ENCODE results near the gene SNX13.

The SNX13 gene

GRCh38 chr7:17786314-17786852 is 153.9 kb downstream of the SNX13 start:
- Histone ChIP-seq H3K9me2 (ENCODE audit: low read depth, low read length) (no peaks in the 10 kb centered on the region), H3F3A (ENCODE audit: insufficient read depth, low read length) (no peaks in the 10 kb centered on the region), H3K9ac (ENCODE audit: low read length) (no peak overlapping the region), H2AFZ (ENCODE audit: low read length) (no peak overlapping the region), H3K9me3 (ENCODE audit: low read length) (no peaks in the 10 kb centered on the region), H3K27me3 (ENCODE audit: insufficient read depth, low read length) (no peaks in the 10 kb centered on the region), H3K4me2 (ENCODE audit: low read length) (no peak overlapping the region), H3K4me1 (ENCODE audit: insufficient read depth, low read length, severe bottlenecking) (no peaks in the 10 kb centered on the region), H3K36me3 (ENCODE audit: insufficient read depth, low read length) (no peaks in the 10 kb centered on the region), H3K79me2 (ENCODE audit: insufficient read depth, low read length) (no peaks in the 10 kb centered on the region), H3K27ac (ENCODE audit: low read depth, low read length, poor library complexity, severe bottlenecking) (no peak overlapping the region), H4K20me1 (ENCODE audit: insufficient read depth, low read length) (no peaks in the 10 kb centered on the region), H3K4me3 (ENCODE audit: low read depth, low read length, poor library complexity, severe bottlenecking) (no peak overlapping the region)
- TF ChIP-seq CTCF (IDR thresholded peaks at IDR 0.05; ENCODE audit: low read length) (no peak), EZH2 (IDR thresholded peaks at IDR 0.05; ENCODE audit: borderline replicate concordance, low read length) (no peak)

- H2AFZ ChIP-seq (ENCODE audit: low read length) = no peak overlapping the region
- H3K27ac ChIP-seq (ENCODE audit: low read depth, low read length, poor library complexity, severe bottlenecking) = no peak overlapping the region
- H3K9me2 ChIP-seq (ENCODE audit: low read depth, low read length) = no peaks in the 10 kb centered on the region
- no peak overlapping the region for H3K4me2 ChIP-seq (ENCODE audit: low read length)
- H3K9me3 ChIP-seq (ENCODE audit: low read length) = no peaks in the 10 kb centered on the region
- TF ChIP-seq EZH2 (IDR thresholded peaks at IDR 0.05; ENCODE audit: borderline replicate concordance, low read length) = no peak
- TF ChIP-seq CTCF (IDR thresholded peaks at IDR 0.05; ENCODE audit: low read length) = no peak
- H3K79me2 ChIP-seq (ENCODE audit: insufficient read depth, low read length) = no peaks in the 10 kb centered on the region
- no peaks in the 10 kb centered on the region for H3K36me3 ChIP-seq (ENCODE audit: insufficient read depth, low read length)
- no peaks in the 10 kb centered on the region for H3F3A ChIP-seq (ENCODE audit: insufficient read depth, low read length)
- H3K27me3 ChIP-seq (ENCODE audit: insufficient read depth, low read length) = no peaks in the 10 kb centered on the region
- no peaks in the 10 kb centered on the region for H3K4me1 ChIP-seq (ENCODE audit: insufficient read depth, low read length, severe bottlenecking)
- H3K9ac ChIP-seq (ENCODE audit: low read length) = no peak overlapping the region
- no peak overlapping the region for H3K4me3 ChIP-seq (ENCODE audit: low read depth, low read length, poor library complexity, severe bottlenecking)
- H4K20me1 ChIP-seq (ENCODE audit: insufficient read depth, low read length) = no peaks in the 10 kb centered on the region
These were observed 158.1 kb downstream of the SNX13 start for GRCh38 chr7:17782216-17782549.

- Histone ChIP-seq H3K4me3 (ENCODE audit: low read depth, low read length, poor library complexity, severe bottlenecking) (no peak overlapping the region), H3F3A (ENCODE audit: insufficient read depth, low read length) (no peaks in the 10 kb centered on the region), H3K79me2 (ENCODE audit: insufficient read depth, low read length) (no peaks in the 10 kb centered on the region), H3K27me3 (ENCODE audit: insufficient read depth, low read length) (no peaks in the 10 kb centered on the region), H3K9ac (ENCODE audit: low read length) (no peak overlapping the region), H3K27ac (ENCODE audit: low read depth, low read length, poor library complexity, severe bottlenecking) (no peak overlapping the region), H3K4me1 (ENCODE audit: insufficient read depth, low read length, severe bottlenecking) (no peaks in the 10 kb centered on the region), H3K36me3 (ENCODE audit: insufficient read depth, low read length) (no peaks in the 10 kb centered on the region), H3K9me2 (ENCODE audit: low read depth, low read length) (no peaks in the 10 kb centered on the region), H3K4me2 (ENCODE audit: low read length) (no peak overlapping the region), H2AFZ (ENCODE audit: low read length) (no peak overlapping the region), H3K9me3 (ENCODE audit: low read length) (no peaks in the 10 kb centered on the region), H4K20me1 (ENCODE audit: insufficient read depth, low read length) (no peaks in the 10 kb centered on the region)
- no peak for TF ChIP-seq CTCF (IDR thresholded peaks at IDR 0.05; ENCODE audit: low read length)
- no peak for TF ChIP-seq EZH2 (IDR thresholded peaks at IDR 0.05; ENCODE audit: borderline replicate concordance, low read length)
These were observed 158.6 kb downstream of the SNX13 start for GRCh38 chr7:17781491-17782215.

All from OCI-LY1 (cell line).